Measurements from ENCODE around the gene RFT1.
"Not testable (repeated sequence)": the region's sequence is repeated elsewhere in the genome, so short reads cannot be mapped to it uniquely, and the experiment has no call there.

RFT1 gene

DNA sequence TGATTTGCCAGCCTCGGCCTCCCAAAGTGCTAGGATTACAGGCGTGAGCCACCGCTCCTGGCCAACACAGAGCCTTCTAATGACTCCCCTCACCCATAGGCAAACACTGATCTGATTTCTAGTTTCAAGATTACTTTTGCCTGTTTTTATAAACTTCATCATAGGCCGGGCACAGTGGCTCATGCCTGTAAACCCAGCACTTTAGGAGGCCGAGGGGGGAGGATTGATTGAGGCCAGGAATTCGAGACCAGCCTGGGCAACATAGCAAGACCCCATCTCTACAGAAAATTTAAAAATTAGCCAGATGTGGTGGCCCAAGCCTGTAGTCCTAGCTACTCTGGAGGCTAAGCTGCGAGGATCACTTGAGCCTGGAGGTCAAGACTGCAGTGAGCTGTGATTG is 76.0 kb downstream of the RFT1 start:
- DNase-seq, result not testable (repeated sequence)

- no peak for DNase-seq
These were observed 78.3 kb downstream of the RFT1 start for GRCh38 chr3:53051929-53052328.

DNA sequence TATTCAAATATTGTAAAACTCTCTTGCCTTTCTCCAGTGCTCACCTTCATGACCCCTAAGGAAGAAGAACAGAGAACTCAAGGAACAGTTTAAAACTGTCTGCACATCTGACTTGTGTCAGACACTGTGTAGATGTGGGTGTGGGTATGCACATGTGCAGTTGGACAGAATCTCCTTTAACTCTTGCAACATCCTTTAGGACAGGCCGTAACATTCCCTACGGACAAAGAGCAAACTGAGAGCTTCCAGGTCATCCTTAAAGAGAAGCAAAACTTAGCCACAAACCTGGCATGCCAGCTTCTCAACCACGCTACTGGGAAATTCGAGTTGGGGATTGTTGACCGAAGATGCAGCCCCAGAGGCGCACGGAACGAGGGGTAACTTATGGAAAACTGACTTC is 80.2 kb downstream of the RFT1 start:
- no peak for DNase-seq

GRCh38 chr3:53046171-53047170 is 83.8 kb downstream of the RFT1 start:
- peak; percentile 54 to 61 for DNase-seq

DNA sequence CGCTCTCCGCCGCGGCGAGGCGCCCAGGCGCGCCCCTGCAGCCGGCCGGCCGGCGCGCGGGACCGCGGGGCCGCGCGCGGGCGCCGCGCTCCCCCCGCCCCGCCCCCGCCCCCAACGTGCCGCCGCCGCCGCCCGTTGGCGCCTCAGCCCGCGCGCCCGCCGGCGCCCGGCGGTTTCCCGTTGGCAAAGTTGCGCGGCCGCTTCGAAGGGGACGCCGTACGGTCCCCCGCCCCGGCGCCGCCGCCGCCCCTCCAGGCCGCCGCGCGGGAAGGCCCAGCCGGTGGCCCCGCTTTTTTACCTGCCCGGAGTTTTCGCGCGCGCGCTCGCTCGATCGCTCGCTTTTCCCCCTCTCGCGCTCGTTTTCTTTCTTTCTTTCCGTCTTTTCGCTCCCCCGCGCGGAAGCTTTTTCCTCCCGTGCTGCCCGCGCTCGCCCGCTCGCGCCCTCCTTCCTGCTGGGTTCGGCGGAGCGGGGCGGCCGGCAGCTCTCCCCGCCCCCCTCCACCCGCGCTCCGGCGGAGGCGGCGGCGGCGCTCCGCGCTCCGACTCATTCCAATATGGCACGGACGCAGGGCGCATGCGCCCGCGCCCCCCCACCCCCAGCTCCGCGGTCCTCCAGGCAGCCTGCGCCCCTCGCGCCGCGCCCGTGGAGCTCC is 84.6 kb downstream of the RFT1 start, which contains the start of gene SFMBT1:
Gene SFMBT1 (minus strand): TSS at position 556 of the 653 bp plus-strand sequence. CDS start 76,945 bp downstream, outside the sequence.
- DNase-seq, result peak; percentile 23 to 73

DNA sequence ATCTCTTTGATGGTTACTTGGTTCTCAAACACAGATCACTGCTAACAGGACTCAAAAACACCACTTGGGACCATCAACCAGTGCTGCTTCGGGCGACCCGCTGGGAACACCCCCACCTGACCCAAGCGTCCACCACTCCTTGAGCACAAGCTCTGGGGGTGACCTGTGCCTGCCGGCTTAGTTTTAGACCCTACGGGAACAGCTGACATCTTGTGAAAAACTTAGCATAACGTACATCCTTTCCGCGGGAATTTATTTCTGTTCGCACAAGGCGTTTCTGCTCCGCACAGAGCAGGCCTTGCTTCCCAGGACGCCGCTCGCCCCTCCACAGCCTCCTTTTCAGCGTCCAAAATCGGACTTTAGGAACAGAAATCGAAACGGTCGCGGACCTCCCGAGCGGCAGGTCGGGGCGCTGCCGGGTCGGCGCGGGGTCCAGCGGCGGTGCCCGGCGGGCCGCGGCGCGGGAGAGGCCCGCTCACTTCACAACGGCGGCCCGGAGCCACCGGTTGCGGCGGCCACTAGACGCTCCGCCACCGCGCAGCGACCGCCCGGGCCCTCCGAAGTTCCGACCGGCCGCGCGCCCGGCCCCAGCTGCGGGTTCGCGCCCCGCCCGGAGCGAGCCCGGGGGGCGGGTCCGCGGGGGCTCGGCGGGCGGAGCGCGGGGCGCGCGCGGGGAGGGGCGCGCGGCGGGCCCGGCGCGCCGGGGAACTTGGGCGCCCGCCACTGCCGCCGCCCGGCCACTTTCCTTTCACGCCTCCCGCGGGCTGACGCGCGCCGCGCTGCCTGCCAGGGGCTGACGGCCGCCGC is 85.3 kb downstream of the RFT1 start:
- DNase-seq, result peak; percentile 31 to 43

GRCh38 chr3:53044371-53044710 is 85.9 kb downstream of the RFT1 start:
- no peak for DNase-seq

DNA sequence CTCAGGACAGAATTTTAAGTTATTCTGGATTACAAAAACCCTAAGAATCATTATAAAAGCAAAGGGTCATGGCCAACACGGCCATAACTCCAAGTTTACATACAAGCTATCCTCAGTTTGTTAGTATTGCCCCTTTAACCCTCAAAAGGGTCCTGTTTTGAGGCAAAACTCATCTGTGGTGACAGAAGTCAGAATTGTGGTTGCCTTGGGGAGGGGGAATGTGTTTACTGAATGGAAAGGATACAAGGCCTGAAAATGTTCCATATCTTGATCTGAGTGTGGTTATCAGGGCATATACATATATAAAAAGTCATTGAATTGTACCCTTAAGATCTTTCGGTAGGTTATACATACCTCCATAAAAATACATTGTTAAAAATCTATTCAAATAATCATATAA is 86.5 kb downstream of the RFT1 start:
- no peak for DNase-seq

DNA sequence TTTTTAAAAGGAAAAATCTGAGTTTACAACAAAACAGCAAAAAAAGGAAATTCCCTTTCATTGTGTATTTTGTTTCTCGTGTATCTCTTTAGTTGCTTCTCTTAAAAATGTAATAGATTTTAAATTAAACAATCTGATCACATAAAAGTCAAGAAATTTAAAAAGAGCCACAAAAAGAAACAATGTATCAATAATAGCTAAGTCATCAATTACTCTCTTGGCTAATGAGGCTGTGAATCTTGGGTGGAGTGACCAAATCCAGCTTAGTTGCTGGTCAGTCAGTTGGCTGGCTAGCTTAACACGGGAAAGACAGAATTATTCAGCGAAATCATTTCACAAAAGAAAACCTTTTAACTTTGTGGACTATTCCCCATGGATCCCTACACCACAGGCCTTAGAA is 87.6 kb downstream of the RFT1 start:
- DNase-seq, result no peak

DNA sequence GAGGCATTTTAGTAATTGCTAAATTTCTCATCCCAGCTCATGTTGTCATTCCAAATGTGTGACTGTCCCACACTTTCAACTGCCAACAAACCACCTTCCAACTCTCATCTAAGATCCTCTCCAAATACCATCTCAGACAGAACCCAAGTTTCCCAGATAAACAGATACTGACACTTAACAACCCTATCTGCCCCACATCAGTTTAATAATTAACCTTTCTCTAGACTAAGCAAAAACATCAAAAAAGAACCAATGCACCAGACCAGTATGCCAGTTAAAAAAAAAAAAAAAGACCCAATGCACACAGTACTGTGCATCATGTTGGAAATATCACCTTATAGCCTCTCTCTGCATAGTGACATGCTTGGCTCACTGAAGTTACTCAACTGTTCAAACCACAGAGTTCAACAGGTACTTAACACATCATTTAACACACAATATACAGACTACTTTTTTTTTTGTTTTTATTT is 89.8 kb downstream of the RFT1 start:
- DNase-seq, result no peak

DNA sequence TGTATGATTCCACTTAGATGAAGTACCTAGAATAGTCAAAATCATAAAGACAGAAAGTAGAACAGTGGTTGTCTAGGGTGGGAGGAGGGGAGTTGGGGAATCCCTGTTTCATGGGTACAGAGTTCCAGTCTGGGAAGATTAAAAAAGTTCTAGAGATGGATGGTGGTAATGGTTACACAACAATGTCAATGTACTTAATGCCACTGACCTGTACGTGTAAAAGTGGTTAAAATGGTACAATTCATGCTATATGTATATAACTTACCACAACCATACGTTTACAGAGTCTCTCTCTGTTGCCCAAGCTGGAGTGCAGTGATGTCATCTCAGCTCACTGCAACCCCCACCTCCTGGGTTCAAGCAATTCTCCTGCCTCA is 90.9 kb downstream of the RFT1 start:
- DNase-seq, result no peak

GRCh38 chr3:53038679-53039375 is 91.4 kb downstream of the RFT1 start:
- no peak for DNase-seq

Measured in NCI-H1930 (cell line).